SU-DHL-6 (cell line): ENCODE results near the gene TIRAP.
"Not testable (repeated sequence)": the region's sequence is repeated elsewhere in the genome, so short reads cannot be mapped to it uniquely, and the experiment has no call there.

ENCODE experiments used
- H2AFZ ChIP-seq: fragments of 200-600 bp; sonication (generic); 2 replicates; pipeline ENCODE4 v1.6.1; 2014; ENCODE audit warnings: low read depth, mild to moderate bottlenecking, moderate library complexity, mixed read lengths, antibody characterized with exemption, low read length; ENCODE audit not compliant: severe bottlenecking
- H3F3A ChIP-seq: fragments of 200-600 bp; shearing (Covaris generic); 2 replicates; pipeline ENCODE4 v1.6.0; 2016; ENCODE audit warnings: antibody characterized with exemption, mild to moderate bottlenecking; ENCODE audit not compliant: insufficient read depth
- H3K27ac ChIP-seq: fragments of 200-600 bp; sonication (generic); 2 replicates; pipeline ENCODE4 v1.5.1; 2016; ENCODE audit warnings: low read depth, mild to moderate bottlenecking, low read length, moderate library complexity, mixed read lengths
- H3K27me3 ChIP-seq: fragments of 200-600 bp; sonication (generic), shearing (Covaris generic); 2 replicates; pipeline ENCODE4 v1.6.0; 2014; ENCODE audit warnings: mild to moderate bottlenecking, low read length
- H3K36me3 ChIP-seq: fragments of 200-600 bp; sonication (generic); 2 replicates; pipeline ENCODE4 v1.6.1; 2014; ENCODE audit warnings: mild to moderate bottlenecking, low read length, mixed read lengths
- H3K4me2 ChIP-seq: fragments of 300-600, 200-600 bp; shearing (Covaris generic), sonication (generic); 2 replicates; pipeline ENCODE4 v1.6.0; 2014; ENCODE audit warnings: low read length, low read depth, mild to moderate bottlenecking; ENCODE audit not compliant: poor library complexity, severe bottlenecking
- H3K4me3 ChIP-seq: fragments of 200-600 bp; sonication (generic); 2 replicates; pipeline ENCODE4 v1.5.1; 2014; ENCODE audit warnings: antibody characterized with exemption, low read length, mild to moderate bottlenecking, mixed read lengths; ENCODE audit not compliant: insufficient read depth, poor library complexity, severe bottlenecking
- H3K79me2 ChIP-seq: fragments of 200-600 bp; sonication (generic); 2 replicates; pipeline ENCODE4 v1.6.1; 2014; ENCODE audit warnings: mild to moderate bottlenecking, low read length, moderate library complexity; ENCODE audit not compliant: insufficient read depth
- H3K9ac ChIP-seq: fragments of 200-600 bp; sonication (generic); 2 replicates; pipeline ENCODE4 v1.7.0; 2014; ENCODE audit warnings: mild to moderate bottlenecking, low read length
- H3K9me2 ChIP-seq: fragments of 200-600 bp; sonication (generic); replicated peaks from 2 replicates; pipeline ENCODE4 v1.6.1; 2014; ENCODE audit warnings: low read length; ENCODE audit not compliant: insufficient read depth
- H3K9me3 ChIP-seq: fragments of 200-600 bp; sonication (generic); 2 replicates; pipeline ENCODE4 v1.6.1; 2014; ENCODE audit warnings: low read length, mixed read lengths; ENCODE audit not compliant: insufficient read depth
- H4K20me1 ChIP-seq: fragments of 200-600 bp; sonication (generic); 2 replicates; pipeline ENCODE4 v1.6.1; 2014; ENCODE audit warnings: low read depth, mild to moderate bottlenecking, antibody characterized with exemption, low read length, moderate library complexity, mixed read lengths
- CTCF ChIP-seq: fragments of 200-600 bp; sonication (generic); IDR thresholded peaks from one replicate; pipeline ENCODE4 v1.5.1; 2017; ENCODE audit warnings: antibody characterized with exemption, mild to moderate bottlenecking, low read length, moderate library complexity; ENCODE audit not compliant: insufficient read depth, poor library complexity, severe bottlenecking
- EZH2phosphoT487 ChIP-seq: fragments of 200-600 bp; sonication (generic), shearing (Covaris generic); conservative IDR thresholded peaks from 2 replicates; pipeline ENCODE4 v1.6.1; 2018; ENCODE audit warnings: mild to moderate bottlenecking, antibody characterized with exemption, low read length, moderate library complexity, mixed read lengths

TIRAP gene

GRCh38 chr11:126308271-126308671 lies 25.4 kb downstream of the TIRAP start:
- no peak overlapping the region for H3K9ac ChIP-seq
- no peaks in the 10 kb centered on the region for H3F3A ChIP-seq
- no peak overlapping the region for H3K27ac ChIP-seq
- H3K4me2 ChIP-seq: no peak overlapping the region
- H3K27me3 ChIP-seq: no peaks in the 10 kb centered on the region
- no peaks in the 10 kb centered on the region for H4K20me1 ChIP-seq
- H3K4me3 ChIP-seq: no peak overlapping the region
- H3K9me3 ChIP-seq: no peaks in the 10 kb centered on the region
- peaks cover 8% of the 10 kb centered on the region for H3K79me2 ChIP-seq
- TF ChIP-seq EZH2phosphoT487 (no peak), CTCF (no peak)
- H3K36me3 ChIP-seq: no peaks in the 10 kb centered on the region
- no peaks in the 10 kb centered on the region for H3K9me2 ChIP-seq
- H2AFZ ChIP-seq: no peak overlapping the region

- not testable (repeated sequence) for H3K9ac ChIP-seq, H3K9me3 ChIP-seq, H4K20me1 ChIP-seq, H3K79me2 ChIP-seq, H3K4me2 ChIP-seq, H3F3A ChIP-seq, H3K36me3 ChIP-seq, H3K27ac ChIP-seq, H3K9me2 ChIP-seq, H3K27me3 ChIP-seq, H3K4me3 ChIP-seq, H2AFZ ChIP-seq
Measured at GRCh38 chr11:126308771-126309170, 25.9 kb downstream of the TIRAP start.

GRCh38 chr11:126310200-126310991 lies 27.5 kb downstream of the TIRAP start:
- H3F3A ChIP-seq: no peaks in the 10 kb centered on the region
- H2AFZ ChIP-seq: no peak overlapping the region
- H3K27ac ChIP-seq: no peak overlapping the region
- no peak overlapping the region for H3K4me2 ChIP-seq
- no peak overlapping the region for H3K9ac ChIP-seq
- H3K4me3 ChIP-seq: no peak overlapping the region
- TF ChIP-seq EZH2phosphoT487 (no peak), CTCF (peak; percentile 34)
- no peaks in the 10 kb centered on the region for H4K20me1 ChIP-seq
- H3K9me3 ChIP-seq: no peaks in the 10 kb centered on the region
- H3K27me3 ChIP-seq: no peaks in the 10 kb centered on the region
- no peaks in the 10 kb centered on the region for H3K79me2 ChIP-seq
- H3K36me3 ChIP-seq: no peaks in the 10 kb centered on the region
- H3K9me2 ChIP-seq: no peaks in the 10 kb centered on the region

- no peak overlapping the region for H3K9ac ChIP-seq
- H3K4me2 ChIP-seq: no peak overlapping the region
- H3K36me3 ChIP-seq: no peaks in the 10 kb centered on the region
- H3K4me3 ChIP-seq: no peak overlapping the region
- no peaks in the 10 kb centered on the region for H3K9me2 ChIP-seq
- no peaks in the 10 kb centered on the region for H3F3A ChIP-seq
- H3K79me2 ChIP-seq: no peaks in the 10 kb centered on the region
- no peak overlapping the region for H3K27ac ChIP-seq
- TF ChIP-seq CTCF (no peak), EZH2phosphoT487 (no peak)
- no peaks in the 10 kb centered on the region for H4K20me1 ChIP-seq
- H3K27me3 ChIP-seq: no peaks in the 10 kb centered on the region
- H3K9me3 ChIP-seq: no peaks in the 10 kb centered on the region
- no peak overlapping the region for H2AFZ ChIP-seq
Measured at GRCh38 chr11:126310992-126311310, 28.1 kb downstream of the TIRAP start.
